GM15510 (cell line): ENCODE measurements around the gene FBXO24.

ENCODE experiments used
- POLR2A ChIP-seq: IDR thresholded peaks from 3 replicates; pipeline ENCODE4 v1.6.1; 2011; ENCODE audit warnings: borderline replicate concordance; ENCODE audit not compliant: insufficient read length; ENCODE audit errors: extremely low read depth

The FBXO24 gene

GRCh38 chr7:100586266-100587025 lies at the start of gene FBXO24:
Gene FBXO24, plus strand, starts transcription at chr7:100586328. Its CDS starts 298 bp downstream, at chr7:100586626.
- peak; percentile 72 for TF ChIP-seq POLR2A

GRCh38 chr7:100538348-100538653 lies 47.8 kb upstream of the FBXO24 start:
- no peak for TF ChIP-seq POLR2A

- TF ChIP-seq POLR2A: peak; percentile 80
Measured at GRCh38 chr7:100538654-100539435, 47.3 kb upstream of the FBXO24 start, which contains the start of gene AGFG2. Gene AGFG2, plus strand, starts transcription at chr7:100539203. Its CDS starts 144 bp downstream, at chr7:100539347.

- no peak for TF ChIP-seq POLR2A
Measured at GRCh38 chr7:100539436-100540006, 46.6 kb upstream of the FBXO24 start.

GRCh38 chr7:100540073-100540723 lies 45.9 kb upstream of the FBXO24 start:
- TF ChIP-seq POLR2A: no peak

GRCh38 chr7:100543586-100543985 lies 42.5 kb upstream of the FBXO24 start:
- no peak for TF ChIP-seq POLR2A

- no peak for TF ChIP-seq POLR2A
Measured at GRCh38 chr7:100544386-100544785, 41.7 kb upstream of the FBXO24 start.

GRCh38 chr7:100544967-100545359 lies 41.2 kb upstream of the FBXO24 start:
- TF ChIP-seq POLR2A: no peak

GRCh38 chr7:100545360-100546128 lies 40.6 kb upstream of the FBXO24 start:
- TF ChIP-seq POLR2A: no peak

GRCh38 chr7:100546129-100546925 lies 39.8 kb upstream of the FBXO24 start:
- TF ChIP-seq POLR2A: no peak

- TF ChIP-seq POLR2A: no peak
Measured at GRCh38 chr7:100546926-100547800, 39.0 kb upstream of the FBXO24 start.

GRCh38 chr7:100547872-100548271 lies 38.3 kb upstream of the FBXO24 start:
- no peak for TF ChIP-seq POLR2A

GRCh38 chr7:100552532-100552931 lies 33.6 kb upstream of the FBXO24 start:
- no peak for TF ChIP-seq POLR2A
